NT2/D1 (cell line): ENCODE measurements around the gene TXNDC12.

Experiments
- SUZ12 ChIP-seq: IDR thresholded peaks from 2 replicates; pipeline ENCODE4 v1.6.1; 2011; ENCODE audit not compliant: insufficient read length, insufficient read depth; ENCODE audit errors: extremely low read depth
- YY1 ChIP-seq: IDR thresholded peaks from 2 replicates; pipeline ENCODE4 v1.6.1; 2011; ENCODE audit not compliant: insufficient read length, insufficient read depth
- ZNF274 ChIP-seq: IDR thresholded peaks from 2 replicates; pipeline ENCODE4 v1.6.1; 2011; ENCODE audit warnings: mild to moderate bottlenecking, low read depth, low read length

- TF ChIP-seq SUZ12 = no peak
- TF ChIP-seq ZNF274 = no peak
- TF ChIP-seq YY1 = no peak
These were observed 8.2 kb upstream of the TXNDC12 start for GRCh38 chr1:52063192-52063591.
